A549 (cell line): ENCODE measurements around the gene ZNF410. TPM values are rescaled to one million over a fixed set of nuclear protein-coding genes. Genes with fewer than 3 reads are reported as not detected.
"Not testable (repeated sequence)": the region's sequence is repeated elsewhere in the genome, so short reads cannot be mapped to it uniquely, and the experiment has no call there.

Experiments
- ATAC-seq, 2 experiments: fragments of 200-7000 bp in 1 of 2; fragments of >200 bp in 1 of 2; cut with Nextera tagmentation in 1 of 2; cut with Tn5 transposase in 1 of 2; 3 replicates each; pipeline versions ENCODE4 v1.8.0 to v1.9.1; 2018 to 2020; ENCODE audit warnings: mild to moderate bottlenecking in 1 of 2, moderate library complexity in 1 of 2
- CTCF ChIA-PET: fragments of 300-600 bp; sonication (Branson Sonifier 250); formaldehyde crosslinking; extraction: SDS; loops from one replicate; lab custom pipeline; 2021; ENCODE audit warnings: antibody characterized with exemption, inconsistent platforms; lab: Yijun Ruan, JAX
- POLR2A ChIA-PET: fragments of 350-600 bp; formaldehyde crosslinking; extraction: SDS; loops from one replicate; lab custom pipeline; 2021; ENCODE audit warnings: antibody characterized with exemption, inconsistent platforms; lab: Yijun Ruan, JAX
- DNase-seq, 2 experiments: peaks; one replicate each; pipeline versions ENCODE4 v3.0.0 to v3.0.0-alpha.2; 2011 to 2016; ENCODE audit warnings: low read depth in 1 of 2, low spot score in 1 of 2
- FAIRE-seq: peaks from 2 replicates; lab custom pipeline; 2011; peaks lifted over from hg19 to GRCh38; lab: Jason Lieb, UNC
- H3K27ac ChIP-seq, 2 experiments: fragments of >200 bp; sonication (Bioruptor Twin); formaldehyde crosslinking; 3 replicates each; pipeline ENCODE4 v1.5.1; 2016 to 2017
- H3K4me1 ChIP-seq: fragments of >200 bp; sonication (Bioruptor Twin); formaldehyde crosslinking; 3 replicates; pipeline ENCODE4 v1.6.1; 2016
- H3K4me2 ChIP-seq: fragments of >200 bp; sonication (Bioruptor Twin); formaldehyde crosslinking; 3 replicates; pipeline ENCODE4 v1.6.1; 2016
- H3K4me3 ChIP-seq: fragments of >200 bp; sonication (Bioruptor Twin); formaldehyde crosslinking; 3 replicates; pipeline ENCODE4 v1.5.1; 2016
- H3K9me3 ChIP-seq: fragments of >200 bp; sonication (Bioruptor Twin); formaldehyde crosslinking; 3 replicates; pipeline ENCODE4 v1.6.1; 2016
- BCL3 ChIP-seq: fragments of >200 bp; sonication (Bioruptor Twin); formaldehyde crosslinking; IDR thresholded peaks from 3 replicates; pipeline ENCODE4 v1.6.1; 2016
- CBX8 ChIP-seq: fragments of 200-600 bp; sonication (generic); IDR thresholded peaks from 2 replicates; pipeline ENCODE4 v1.6.1; 2016
- CHD2 ChIP-seq: fragments of 150-350 bp; IDR thresholded peaks from 2 replicates; pipeline ENCODE4 v1.6.1; 2014; ENCODE audit warnings: low read length; ENCODE audit not compliant: partially characterized antibody
- CTCF ChIP-seq: fragments of >200 bp; sonication (Bioruptor Twin); formaldehyde crosslinking; IDR thresholded peaks from 3 replicates; pipeline ENCODE4 v1.5.1; 2016
- E2F6 ChIP-seq: IDR thresholded peaks from 2 replicates; pipeline ENCODE4 v1.6.1; 2012; ENCODE audit warnings: low read depth, borderline replicate concordance
- EHF ChIP-seq: fragments of 250-450 bp; sonication (Bioruptor Pico); IDR thresholded peaks from 2 replicates; pipeline ENCODE4 v1.5.0; 2020; ENCODE audit warnings: mild to moderate bottlenecking
- FOSB ChIP-seq: fragments of 250-450 bp; sonication (Bioruptor Pico); IDR thresholded peaks from 2 replicates; pipeline ENCODE4 v1.5.0; 2020; ENCODE audit warnings: mild to moderate bottlenecking, moderate library complexity
- FOSL2 ChIP-seq, 2 experiments: fragments of 450-650 bp in 1 of 2; fragments of >200 bp in 1 of 2; sonication (Bioruptor Twin) in 1 of 2; formaldehyde crosslinking; IDR thresholded peaks; 2 replicates each; pipeline versions ENCODE4 v1.5.0 to v1.6.1; 2016 to 2020; ENCODE audit warnings: mild to moderate bottlenecking in 1 of 2, moderate library complexity in 1 of 2
- GATA3 ChIP-seq: IDR thresholded peaks from 2 replicates; pipeline ENCODE4 v1.6.1; 2012; ENCODE audit warnings: borderline replicate concordance
- HDAC2 ChIP-seq: fragments of 200-600 bp; sonication (generic); IDR thresholded peaks from 2 replicates; pipeline ENCODE4 v1.6.1; 2016
- JUN ChIP-seq, 2 experiments: fragments of >200 bp; sonication (Bioruptor Twin); formaldehyde crosslinking; IDR thresholded peaks; 2 replicates in 1 of 2; 3 replicates in 1 of 2; pipeline ENCODE4 v1.6.1; 2016 to 2017
- JUNB ChIP-seq: fragments of >200 bp; sonication (Bioruptor Twin); formaldehyde crosslinking; IDR thresholded peaks from 2 replicates; pipeline ENCODE4 v1.6.1; 2016
- KDM1A ChIP-seq: fragments of 200-600 bp; sonication (generic); IDR thresholded peaks from 2 replicates; pipeline ENCODE4 v1.6.1; 2016; ENCODE audit warnings: low read depth, mild to moderate bottlenecking
- KDM5A ChIP-seq: fragments of 200-600 bp; sonication (generic); IDR thresholded peaks from 2 replicates; pipeline ENCODE4 v1.6.1; 2016; ENCODE audit warnings: antibody characterized with exemption, mild to moderate bottlenecking
- MAFK ChIP-seq: fragments of 450-650 bp; IDR thresholded peaks from 2 replicates; pipeline ENCODE4 v1.6.1; 2014; ENCODE audit not compliant: partially characterized antibody
- MAX ChIP-seq: IDR thresholded peaks from 2 replicates; pipeline ENCODE4 v1.6.1; 2012
- MAZ ChIP-seq: fragments of 150-350 bp; IDR thresholded peaks from 2 replicates; pipeline ENCODE4 v1.6.1; 2014; ENCODE audit warnings: antibody characterized with exemption, low read depth, low read length, borderline replicate concordance
- MYC ChIP-seq: IDR thresholded peaks from 2 replicates; pipeline ENCODE4 v1.6.1; 2012; ENCODE audit warnings: mild to moderate bottlenecking, inconsistent platforms, low read length, improper control_type of control experiment, borderline replicate concordance
- NR3C1 ChIP-seq: fragments of >200 bp; sonication (Bioruptor Twin); formaldehyde crosslinking; IDR thresholded peaks from 3 replicates; pipeline ENCODE4 v1.6.1; 2017
- PBX3 ChIP-seq: IDR thresholded peaks from 2 replicates; pipeline ENCODE4 v1.6.1; 2012
- PHF8 ChIP-seq: fragments of 200-600 bp; sonication (generic); IDR thresholded peaks from 2 replicates; pipeline ENCODE4 v1.6.1; 2016; ENCODE audit warnings: low read depth, mild to moderate bottlenecking, antibody characterized with exemption, moderate library complexity, borderline replicate concordance
- POLR2A ChIP-seq: IDR thresholded peaks from 2 replicates; pipeline ENCODE4 v1.6.1; 2012; ENCODE audit warnings: mild to moderate bottlenecking, low read length
- RAD21 ChIP-seq, 2 experiments: fragments of >200 bp in 1 of 2; sonication (Bioruptor Twin) in 1 of 2; formaldehyde crosslinking in 1 of 2; IDR thresholded peaks in 1 of 2; conservative IDR thresholded peaks in 1 of 2; 2 replicates in 1 of 2; 3 replicates in 1 of 2; pipeline ENCODE4 v1.6.1; 2012 to 2018; ENCODE audit warnings: inconsistent platforms in 1 of 2
- RARB ChIP-seq: fragments of 250-450 bp; sonication (Bioruptor Pico); IDR thresholded peaks from 2 replicates; pipeline ENCODE4 v1.8.0; 2021; ENCODE audit warnings: mild to moderate bottlenecking, moderate library complexity
- SREBF2 ChIP-seq: fragments of 450-650 bp; IDR thresholded peaks from 2 replicates; pipeline ENCODE4 v1.6.1; 2014; ENCODE audit warnings: mild to moderate bottlenecking, moderate library complexity
- TFCP2L1 ChIP-seq: fragments of 250-450 bp; sonication (Bioruptor Pico); IDR thresholded peaks from 2 replicates; pipeline ENCODE4 v1.5.0; 2021; ENCODE audit warnings: mild to moderate bottlenecking
- WGBS: methylation state at CpG from one replicate; pipeline ENCODE4 v1.1.6; 2017; ENCODE audit errors: missing lambda C conversion rate; 5-methylcytosine and 5-hydroxymethylcytosine counted together
- polyA minus RNA-seq: library from RNA; depleted of rRNA, polyadenylated mRNA; stranded (reverse); fragments of >200 nt; gene quantifications from 2 replicates; pipeline ENCODE4 v1.2.3, GENCODE V29; 2011; rRNA and poly(A)+ RNA removed
- polyA plus RNA-seq, 4 experiments: library from polyadenylated mRNA; depleted of rRNA in 3 of 4; stranded (reverse); fragments of >200 nt; fragmentation: RNase III in 1 of 4; extraction: RNeasy Plus Mini Kit Qiagen cat#74134 plus additional on column Dnase treatment in 1 of 4; gene quantifications; 2 replicates in 3 of 4; 3 replicates in 1 of 4; pipeline ENCODE4 v1.2.3, GENCODE V29; 2011 to 2017

ZNF410 gene
- polyA plus RNA-seq (2011; rRNA removed): 70.8 and 87.7 TPM in 2 replicates
- polyA plus RNA-seq (2012; cell fraction: cytosol; rRNA removed): 17.0 and 20.1 TPM in 2 replicates
- polyA plus RNA-seq (2012; cell fraction: nucleus; rRNA removed): 10.9 and 16.6 TPM in 2 replicates
- 33.2 to 35.8 TPM (median 35.3 TPM) in 3 replicates for polyA plus RNA-seq (2017; fragmentation: RNase III; extraction: RNeasy Plus Mini Kit Qiagen cat#74134 plus additional on column Dnase treatment)
- 54.1 and 54.7 TPM in 2 replicates for polyA minus RNA-seq

GRCh38 chr14:73886449-73887317, at the start of gene ZNF410:
Gene ZNF410 (plus strand): TSS chr14:73886859. CDS start chr14:73892176, 5,317 bp downstream.
- peak within 1 kb of the TSS; percentile 73 for H3K4me3 ChIP-seq
- H3K4me1 ChIP-seq: peaks cover 20% of the 10 kb centered on the region
- no peaks in the 10 kb centered on the region for H3K9me3 ChIP-seq
- DNase-seq (peak; percentile 92 to 97), FAIRE-seq (peak; percentile 63)
- WGBS: under 1% methylated on average over 47 of the region's 65 CpGs
- TF ChIP-seq MAZ (peak; percentile 63; the same call in 1 of the 2 replicates), PHF8 (peak; percentile 77), MYC (peak; percentile 71), FOSL2 (IDR thresholded peaks at IDR 0.05) (no peak), FOSL2 (CRISPR knock-in tag; IDR thresholded peaks at IDR 0.05) (no peak), CHD2 (no peak), BCL3 (peak; percentile 69; the same call in 1 of the 3 replicates), PBX3 (no peak), MAX (peak; percentile 94), MAFK (peak; percentile 81), JUNB (no peak), JUN (IDR thresholded peaks at IDR 0.05) (peak; percentile 71 to 91; a peak in 4 of 5 replicates), CTCF (no peak), TFCP2L1 (CRISPR knock-in tag) (no peak), POLR2A (peak; percentile 41), RARB (no peak), FOSB (CRISPR knock-in tag) (no peak), RAD21 (conservative IDR thresholded peaks at IDR 0.05 in 1 of 2, IDR thresholded peaks at IDR 0.05 in 1 of 2) (no peak; a peak in 1 of 5 replicates), E2F6 (peak; percentile 66; the same call in 1 of the 2 replicates), CBX8 (no peak), GATA3 (no peak; the same call in 1 of the 2 replicates), SREBF2 (no peak), KDM1A (no peak), NR3C1 (no peak), HDAC2 (no peak), KDM5A (peak; percentile 43), EHF (CRISPR knock-in tag) (no peak)
- TF ChIP-seq, all 56 proteins: peak for 10
- ChIA-PET CTCF (no interaction called here), POLR2A (interaction anchor here (0.6 to 2.0 kb wide), 13 partner anchors 10 to 396 kb away, joined by 3 to 18 read pairs (median 4); partner anchors contain the start of genes COQ6, FAM161B, PTGR2 and RIOX1)
- ATAC-seq: peak; percentile 99
- H3K27ac ChIP-seq: peak within 1 kb of the TSS; percentile 82 to 96
- H3K4me2 ChIP-seq: peak within 1 kb of the TSS; percentile 80

GRCh38 chr14:73838293-73839034, 48.2 kb upstream of the ZNF410 start:
- CTCF ChIA-PET: interaction anchor here (0.6 to 1.2 kb wide), 6 partner anchors 8 to 243 kb away, joined by 3 to 5 read pairs (median 3); partner anchors contain the start of gene PTGR2
- WGBS: 82% methylated on average over 7 of the region's 7 CpGs

More at GRCh38 chr14:73838293-73839034, 48.2 kb upstream of the ZNF410 start:
- DNase-seq, FAIRE-seq, ATAC-seq, H3K4me2 ChIP-seq, POLR2A ChIA-PET, H3K4me3 ChIP-seq, H3K9me3 ChIP-seq: not testable (repeated sequence)
- peak overlapping the region in 1 of 2 experiments; percentile 21; a peak in 2 of 6 replicates for H3K27ac ChIP-seq
- H3K4me1 ChIP-seq: peaks cover 31% of the 10 kb centered on the region
